Psoas muscle (tissue), 8 donors: ENCODE measurements around the gene APOB. TPM values are rescaled to one million over a fixed set of nuclear protein-coding genes. Genes with fewer than 3 reads are reported as not detected.

Experiments used
- ATAC-seq, 4 donors: fragments of 200-7000 bp; cut with Tn5 transposase; one replicate each; pipeline ENCODE4 v1.9.1; 2020; ENCODE audit warnings: moderate library complexity in 3 of 4, mild to moderate bottlenecking in 2 of 4
- DNase-seq, 2 donors: peaks; one replicate each; pipeline ENCODE4 v3.0.0-alpha.2; 2020
- H3K27ac ChIP-seq: fragments of 200-600 bp; one replicate; pipeline ENCODE4 v1.8.0; 2022
- H3K27me3 ChIP-seq, 3 donors: fragments of 200-600 bp in 1 of 3; one replicate each; pipeline versions ENCODE4 v1.6.1 to v1.8.0; 2013 to 2022; ENCODE audit warnings: low read length in 2 of 3, mild to moderate bottlenecking in 2 of 3, moderate library complexity in 1 of 3; ENCODE audit not compliant: insufficient read depth in 3 of 3
- H3K36me3 ChIP-seq, 2 donors: fragments of 200-600 bp in 1 of 2; one replicate each; pipeline versions ENCODE4 v1.6.1 to v1.8.0; 2013 to 2022; ENCODE audit warnings: low read depth in 1 of 2, mild to moderate bottlenecking in 1 of 2, moderate library complexity in 1 of 2; ENCODE audit not compliant: insufficient read depth in 1 of 2
- H3K4me1 ChIP-seq: fragments of 200-600 bp; one replicate; pipeline ENCODE4 v1.8.0; 2022
- H3K4me3 ChIP-seq: fragments of 200-600 bp; one replicate; pipeline ENCODE4 v1.8.0; 2022; ENCODE audit warnings: mild to moderate bottlenecking
- H3K9me3 ChIP-seq: fragments of 200-600 bp; one replicate; pipeline ENCODE4 v1.8.0; 2022
- WGBS, 3 donors: extraction: QIAGEN DNeasy Blood & Tissue Kit; methylation state at CpG; one replicate each; pipeline versions ENCODE4 v1.1.6 to v1.1.7; 2013; 5-methylcytosine and 5-hydroxymethylcytosine counted together
- intact Hi-C, 2 donors: fragments of 100-400 bp; cut with DNase I; formaldehyde crosslinking; loops; one replicate each; pipeline versions ENCODE4 v1.11.0 to v1.14.2; 2022
- polyA plus RNA-seq, 3 donors: library from polyadenylated mRNA; stranded (reverse); fragments of 200-250 nt; gene quantifications; one replicate each; pipeline ENCODE4 v1.2.3, GENCODE V29; 2013
- total RNA-seq, 4 donors: library from RNA; stranded (reverse); fragmentation: NEBNext Ultra II Directional in 2 of 4; extraction: Animal tissue kit (Norgen Biotek cat#: 25700) in 2 of 4; gene quantifications; one replicate each; pipeline versions ENCODE4 v1.2.1 to v1.2.4, GENCODE V29; 2021 to 2023
- TF ChIP-seq, protein P1 (sequence below): fragments of 200-600 bp; IDR thresholded peaks from one replicate; pipeline ENCODE4 v1.8.0; 2022; ENCODE audit warnings: antibody characterized with exemption
- donor health status: healthy with polysubstance abuse.
- donor health status: DM: no; HTN: no; CAD: no; lungs with moderate emphysema.
- donor health status: Bipolar disorder and iron deficiency.
- donor health status: healthy.
- donor health status: DM: yes; HTN: yes; CAD: no.
- donor health status: DM: no; HTN: no; CAD: no.
- donor health status: DM: no; HTN: no; CAD: no.
- donor health status: DM: yes; HTN: yes; CAD: no.

The APOB gene
- total and polyA plus RNA-seq, 7 donors = 0.03 to 0.64 (median 0.34) TPM

DNA sequence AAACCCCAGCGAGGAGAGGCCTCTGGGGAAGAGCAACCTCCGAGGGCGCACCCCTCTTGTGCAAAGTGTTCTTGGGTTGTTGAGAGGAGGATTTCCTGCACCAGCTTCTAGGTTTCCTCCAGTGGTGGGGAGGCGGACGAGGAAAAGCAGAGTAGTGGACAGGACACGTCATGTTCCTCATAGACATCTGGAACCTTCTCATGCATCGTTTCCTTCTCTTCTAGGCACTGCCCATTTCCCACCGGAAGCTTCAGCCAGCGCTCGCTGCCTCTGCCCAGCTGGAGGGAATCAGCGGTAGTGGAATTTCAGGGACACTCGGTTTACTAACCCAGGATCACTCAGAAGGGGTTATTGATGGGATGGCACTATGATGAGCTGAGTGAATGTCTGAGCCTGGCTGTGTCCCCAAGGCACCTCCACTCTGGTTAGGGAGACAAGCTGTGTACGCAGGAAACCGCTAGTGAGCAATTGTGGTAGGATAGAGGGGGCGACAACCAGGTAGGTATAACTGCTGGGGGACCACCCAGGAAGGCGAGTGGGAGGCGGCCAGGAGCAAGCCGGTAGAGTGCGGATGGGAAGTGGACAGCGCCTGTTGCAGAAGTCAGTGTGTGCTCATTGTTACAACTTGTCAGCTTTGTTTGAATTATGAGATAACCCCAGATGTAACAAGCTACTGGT lies 960 bp upstream of the APOB start:
- WGBS, 3 donors = 72 to 75% (median 74%) methylated on average over 20 of the region's 20 CpGs

DNA sequence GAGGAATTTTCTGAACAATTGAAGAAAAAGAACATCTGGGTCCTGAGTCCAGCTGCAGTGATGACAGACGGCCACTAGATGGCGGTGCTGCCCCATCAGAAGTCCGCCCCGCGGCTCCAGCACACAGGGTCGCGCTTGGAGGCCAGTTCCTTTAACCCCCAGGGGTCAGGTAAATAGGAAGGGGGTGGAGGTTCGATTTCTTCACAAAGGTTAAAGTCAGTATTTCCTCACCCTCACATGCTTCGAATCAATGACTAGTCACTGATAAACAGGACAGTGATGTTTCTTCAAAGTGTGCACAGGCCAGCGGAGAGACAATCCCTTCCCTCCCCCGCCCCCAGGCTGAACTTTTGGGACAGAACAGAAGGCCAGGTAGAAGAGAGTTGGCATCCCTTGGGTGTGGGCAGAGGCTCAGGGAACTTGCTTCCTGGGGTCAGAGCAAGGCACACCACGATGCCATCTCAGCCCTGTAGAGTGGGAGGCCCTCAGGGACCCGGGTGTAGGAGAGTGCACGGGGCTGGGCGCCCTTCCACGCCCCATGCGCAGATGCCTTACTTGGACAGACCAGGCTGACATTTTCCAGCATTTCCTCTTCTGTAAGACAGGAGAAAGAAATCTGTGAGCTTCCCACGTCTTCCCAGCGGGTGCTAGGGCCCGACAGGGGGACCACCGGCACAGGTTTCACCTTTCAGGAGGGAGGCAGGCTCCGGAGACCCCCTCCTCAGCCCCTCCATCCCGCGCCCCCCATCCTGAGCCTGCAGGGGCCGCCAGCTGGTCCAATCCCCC lies 722 bp downstream of the APOB start:
- Histone ChIP-seq H3K27ac (no peak overlapping the region), H3K4me3 (peak overlapping the region; percentile 51), H3K27me3 (peaks cover 0 to 12% (median 2%) of the 10 kb centered on the region in 3 donors), H3K4me1 (peaks cover 14% of the 10 kb centered on the region), H3K36me3 (no peaks in the 10 kb centered on the region), H3K9me3 (no peaks in the 10 kb centered on the region)
- TF ChIP-seq, protein P1, sequence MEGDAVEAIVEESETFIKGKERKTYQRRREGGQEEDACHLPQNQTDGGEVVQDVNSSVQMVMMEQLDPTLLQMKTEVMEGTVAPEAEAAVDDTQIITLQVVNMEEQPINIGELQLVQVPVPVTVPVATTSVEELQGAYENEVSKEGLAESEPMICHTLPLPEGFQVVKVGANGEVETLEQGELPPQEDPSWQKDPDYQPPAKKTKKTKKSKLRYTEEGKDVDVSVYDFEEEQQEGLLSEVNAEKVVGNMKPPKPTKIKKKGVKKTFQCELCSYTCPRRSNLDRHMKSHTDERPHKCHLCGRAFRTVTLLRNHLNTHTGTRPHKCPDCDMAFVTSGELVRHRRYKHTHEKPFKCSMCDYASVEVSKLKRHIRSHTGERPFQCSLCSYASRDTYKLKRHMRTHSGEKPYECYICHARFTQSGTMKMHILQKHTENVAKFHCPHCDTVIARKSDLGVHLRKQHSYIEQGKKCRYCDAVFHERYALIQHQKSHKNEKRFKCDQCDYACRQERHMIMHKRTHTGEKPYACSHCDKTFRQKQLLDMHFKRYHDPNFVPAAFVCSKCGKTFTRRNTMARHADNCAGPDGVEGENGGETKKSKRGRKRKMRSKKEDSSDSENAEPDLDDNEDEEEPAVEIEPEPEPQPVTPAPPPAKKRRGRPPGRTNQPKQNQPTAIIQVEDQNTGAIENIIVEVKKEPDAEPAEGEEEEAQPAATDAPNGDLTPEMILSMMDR = peak; percentile 99
- ATAC-seq (peak; percentile 69 to 80 (median 78)), DNase-seq (peak; percentile 54 to 78)
- intact Hi-C loops = loop anchor here (2.0 to 10.0 kb wide), 3 partner anchors 74 to 378 kb away; partner anchors contain the start of gene GDF7 (in 1 of the 2)
- WGBS, 3 donors = 8 to 12% (median 10%) methylated on average over 25 of the region's 25 CpGs

More for the DNA sequence above, 960 bp upstream of the APOB start:
- ATAC-seq = no peak
- DNase-seq = no peak
- intact Hi-C loops = loop anchor here (2.0 to 10.0 kb wide), 3 partner anchors 74 to 380 kb away; partner anchors contain the start of gene GDF7 (in 1 of the 2)
- Histone ChIP-seq H3K27ac (no peak overlapping the region), H3K4me3 (no peak overlapping the region), H3K4me1 (no peaks in the 10 kb centered on the region), H3K27me3 (peaks cover 0 to 12% (median 2%) of the 10 kb centered on the region in 3 donors), H3K9me3 (no peaks in the 10 kb centered on the region), H3K36me3 (no peaks in the 10 kb centered on the region)
- TF ChIP-seq, protein P1 = no peak

DNA sequence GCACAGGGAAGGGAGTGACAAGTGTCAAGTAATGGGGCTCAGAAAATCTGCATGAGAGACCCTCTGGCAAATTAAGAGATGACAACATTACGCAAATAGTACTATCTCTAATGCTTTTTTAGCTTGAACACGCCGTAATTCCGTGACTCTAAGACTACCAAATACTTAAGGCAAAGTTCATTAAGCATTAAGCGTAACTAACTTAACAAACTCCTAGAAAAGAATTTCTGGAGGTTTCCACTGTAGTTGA lies 1.2 kb downstream of the APOB start:
- no peaks in the 10 kb centered on the region for H3K9me3 ChIP-seq
- peaks cover 0 to 12% (median 2%) of the 10 kb centered on the region in 3 donors for H3K27me3 ChIP-seq
- TF ChIP-seq, protein P1 = no peak
- WGBS, 3 donors = 26% methylated on average over 5 of the region's 5 CpGs
- no peaks in the 10 kb centered on the region for H3K36me3 ChIP-seq
- peaks cover 14% of the 10 kb centered on the region for H3K4me1 ChIP-seq
- ATAC-seq = no peak
- no peak for DNase-seq
- no peak overlapping the region for H3K4me3 ChIP-seq
- intact Hi-C loops = loop anchor here (2.0 to 10.0 kb wide), 3 partner anchors 74 to 378 kb away; partner anchors contain the start of gene GDF7 (in 1 of the 2)
- no peak overlapping the region for H3K27ac ChIP-seq

DNA sequence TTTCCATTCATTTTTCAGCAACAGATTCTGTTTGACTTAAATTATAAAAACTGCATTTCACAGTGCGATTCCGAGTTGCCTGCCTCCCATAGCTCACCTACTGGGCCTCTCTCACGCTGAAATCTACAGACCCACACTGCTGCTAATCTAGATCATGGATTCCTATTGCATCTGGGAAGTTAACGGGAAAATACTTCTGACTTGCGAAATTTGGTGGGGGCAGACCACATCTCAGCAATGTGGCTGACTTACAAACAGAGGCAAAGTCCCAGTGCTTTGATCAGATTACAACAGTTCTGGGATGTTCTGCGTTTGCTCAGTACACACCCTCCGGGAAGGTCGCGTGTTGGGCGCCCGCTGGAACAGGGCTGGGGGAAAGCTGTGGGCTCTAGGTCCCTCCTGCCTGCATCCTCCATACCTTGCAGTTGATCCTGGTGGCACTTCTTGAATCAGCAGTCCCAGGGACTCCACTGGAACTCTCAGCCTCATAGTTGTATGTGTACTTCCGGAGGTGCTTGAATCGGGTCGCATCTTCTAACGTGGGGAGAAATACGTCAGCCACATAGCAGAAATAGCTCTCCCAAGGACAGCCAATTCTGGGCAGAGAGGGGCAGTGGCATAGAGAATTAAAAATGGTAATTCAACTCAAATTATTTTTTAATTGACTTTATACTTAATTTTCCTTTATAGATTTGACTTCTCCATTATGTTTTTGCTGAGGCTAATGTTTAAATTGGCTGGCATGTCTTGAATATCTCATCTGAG lies 1.7 kb downstream of the APOB start:
- WGBS, 3 donors = 82 to 88% (median 86%) methylated on average over 16 of the region's 16 CpGs
- no peak overlapping the region for H3K4me3 ChIP-seq
- DNase-seq = no peak
- peaks cover 14% of the 10 kb centered on the region for H3K4me1 ChIP-seq
- H3K27me3 ChIP-seq = peaks cover 0 to 12% (median 2%) of the 10 kb centered on the region in 3 donors
- ATAC-seq = no peak
- no peak overlapping the region for H3K27ac ChIP-seq
- no peaks in the 10 kb centered on the region for H3K36me3 ChIP-seq
- intact Hi-C loops = loop anchor here (2.0 to 10.0 kb wide), 3 partner anchors 75 to 377 kb away; partner anchors contain the start of gene GDF7 (in 1 of the 2)
- no peaks in the 10 kb centered on the region for H3K9me3 ChIP-seq
- TF ChIP-seq, protein P1 = no peak
